Measurements from ENCODE around the gene EFNA3.

The EFNA3 gene

GRCh38 chr1:155133799-155134281 is 55.2 kb downstream of the EFNA3 start:
- no peak for DNase-seq (ENCODE audit: low spot score)

GRCh38 chr1:155134322-155134721 is 55.7 kb downstream of the EFNA3 start:
- DNase-seq (ENCODE audit: low spot score): no peak

GRCh38 chr1:155134880-155135414 is 56.3 kb downstream of the EFNA3 start:
- DNase-seq (ENCODE audit: low spot score): peak; percentile 73

- peak; percentile 92 for DNase-seq (ENCODE audit: low spot score)
Measured at GRCh38 chr1:155135415-155136028, 56.9 kb downstream of the EFNA3 start, which contains the start of gene SLC50A1. Gene SLC50A1 (plus strand): TSS chr1:155135852. CDS start chr1:155135912, 60 bp downstream.

GRCh38 chr1:155136748-155137147 is 58.1 kb downstream of the EFNA3 start:
- peak; percentile 83 for DNase-seq (ENCODE audit: low spot score)
